Spleen (tissue), 7 donors: ENCODE measurements around the gene C1QTNF12.

Experiments
- CTCF ChIP-seq, 11 experiments: fragments of 200-600 bp in 7 of 11; fragments of 450-650 bp in 4 of 11; sonication (generic) in 4 of 11; IDR thresholded peaks in 8 of 11; conservative IDR thresholded peaks in 3 of 11; 1 replicate in 7 of 11; 2 replicates in 4 of 11; pipeline versions ENCODE4 v1.4.0 to v1.8.0; 2016 to 2021; ENCODE audit warnings: antibody characterized with exemption in 11 of 11, inconsistent platforms in 4 of 11, mild to moderate bottlenecking in 1 of 11
- POLR2A ChIP-seq, 3 donors: fragments of 450-650 bp; IDR thresholded peaks; one replicate each; pipeline ENCODE4 v1.5.1; 2017; ENCODE audit warnings: antibody characterized with exemption in 3 of 3, mild to moderate bottlenecking in 1 of 3
- POLR2AphosphoS5 ChIP-seq, 3 donors: sonication (generic); formaldehyde crosslinking; IDR thresholded peaks; one replicate each; pipeline ENCODE4 v1.5.1; 2017; ENCODE audit warnings: antibody characterized with exemption in 3 of 3
- donor health status: DM: no; HTN: no; CAD: no; lungs with moderate emphysema.
- donor health status: DM: no; HTN: no; CAD: no.
- donor health status: DM: no; HTN: no; CAD: no.

- TF ChIP-seq CTCF (IDR thresholded peaks at IDR 0.05 in 8 of 11, conservative IDR thresholded peaks at IDR 0.05 in 3 of 11), result no peak
- no peak for TF ChIP-seq POLR2A (IDR thresholded peaks at IDR 0.05)
- TF ChIP-seq POLR2AphosphoS5 (IDR thresholded peaks at IDR 0.05), result no peak
Measured at GRCh38 chr1:1274931-1275431, 28.5 kb upstream of the C1QTNF12 start.
